ENCODE measurements around the gene RBMXL3. TPM values are rescaled to one million over a fixed set of nuclear protein-coding genes. Genes with fewer than 3 reads are reported as not detected.

RBMXL3 gene
- total RNA-seq, 1 donor: not detected

DNA sequence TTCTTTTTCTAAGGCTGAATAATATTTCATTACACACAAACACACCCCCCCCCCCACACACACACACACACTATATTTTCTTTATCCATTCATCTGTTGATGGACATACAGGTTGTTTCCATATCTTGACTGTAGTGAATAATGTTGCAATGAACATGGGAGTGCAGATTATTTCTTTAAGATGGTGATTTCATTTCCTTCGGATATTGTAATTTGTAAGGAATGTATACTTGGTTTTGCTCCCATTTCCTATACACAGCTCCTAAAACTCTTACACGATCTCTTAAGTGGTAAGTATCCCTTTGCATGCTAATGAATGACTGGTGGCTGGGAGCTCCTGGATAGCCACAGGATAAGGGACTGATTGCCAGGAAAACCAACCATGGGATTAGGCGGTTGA, 14.7 kb upstream of the RBMXL3 start:
- H3K4me1 ChIP-seq (ENCODE audit: insufficient read depth, low read length): no peaks in the 10 kb centered on the region
- no peak overlapping the region for H3K4me2 ChIP-seq (ENCODE audit: insufficient read depth, low read length)
- H3K4me3 ChIP-seq (ENCODE audit: insufficient read depth, low read length): no peak overlapping the region
- no peaks in the 10 kb centered on the region for H3K9me3 ChIP-seq (ENCODE audit: low read depth, low read length)
- H3K27ac ChIP-seq (ENCODE audit: low read depth, low read length): no peak overlapping the region
- H2AFZ ChIP-seq (ENCODE audit: low read length): no peak overlapping the region
- H3K27me3 ChIP-seq (ENCODE audit: insufficient read depth, low read length): peaks cover 2% of the 10 kb centered on the region
- DNase-seq (ENCODE audit: insufficient read length, low spot score, missing footprints): no peak
- no peaks in the 10 kb centered on the region for H4K20me1 ChIP-seq (ENCODE audit: insufficient read depth, low read length)
- H3K79me2 ChIP-seq (ENCODE audit: insufficient read depth, low read length): no peaks in the 10 kb centered on the region
- no peaks in the 10 kb centered on the region for H3K36me3 ChIP-seq (ENCODE audit: insufficient read depth, low read length)
- TF ChIP-seq, protein P1, sequence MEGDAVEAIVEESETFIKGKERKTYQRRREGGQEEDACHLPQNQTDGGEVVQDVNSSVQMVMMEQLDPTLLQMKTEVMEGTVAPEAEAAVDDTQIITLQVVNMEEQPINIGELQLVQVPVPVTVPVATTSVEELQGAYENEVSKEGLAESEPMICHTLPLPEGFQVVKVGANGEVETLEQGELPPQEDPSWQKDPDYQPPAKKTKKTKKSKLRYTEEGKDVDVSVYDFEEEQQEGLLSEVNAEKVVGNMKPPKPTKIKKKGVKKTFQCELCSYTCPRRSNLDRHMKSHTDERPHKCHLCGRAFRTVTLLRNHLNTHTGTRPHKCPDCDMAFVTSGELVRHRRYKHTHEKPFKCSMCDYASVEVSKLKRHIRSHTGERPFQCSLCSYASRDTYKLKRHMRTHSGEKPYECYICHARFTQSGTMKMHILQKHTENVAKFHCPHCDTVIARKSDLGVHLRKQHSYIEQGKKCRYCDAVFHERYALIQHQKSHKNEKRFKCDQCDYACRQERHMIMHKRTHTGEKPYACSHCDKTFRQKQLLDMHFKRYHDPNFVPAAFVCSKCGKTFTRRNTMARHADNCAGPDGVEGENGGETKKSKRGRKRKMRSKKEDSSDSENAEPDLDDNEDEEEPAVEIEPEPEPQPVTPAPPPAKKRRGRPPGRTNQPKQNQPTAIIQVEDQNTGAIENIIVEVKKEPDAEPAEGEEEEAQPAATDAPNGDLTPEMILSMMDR (IDR thresholded peaks at IDR 0.05; ENCODE audit: extremely low read depth, low read depth, low read length): no peak

DNA sequence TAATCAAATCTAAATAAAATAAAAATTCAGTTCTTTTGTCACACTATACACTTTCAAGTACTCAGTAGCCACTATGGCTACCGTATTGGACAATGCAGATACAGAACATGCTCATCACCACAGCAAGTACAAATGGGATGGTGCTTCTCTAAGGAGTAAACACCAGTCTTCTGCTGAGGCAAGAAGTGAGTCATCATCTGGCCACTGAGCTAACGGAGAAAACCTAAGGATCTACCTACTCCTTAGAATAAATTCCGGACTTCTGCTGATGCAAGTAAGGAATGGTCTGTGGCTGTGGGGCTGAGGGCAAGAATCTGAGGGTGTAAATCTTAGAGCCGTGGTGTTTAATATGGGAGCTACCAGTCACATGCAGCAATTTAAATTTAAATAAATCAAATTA, 11.3 kb upstream of the RBMXL3 start:
- no peak overlapping the region for H3K4me3 ChIP-seq (ENCODE audit: insufficient read depth, low read length)
- no peak for DNase-seq (ENCODE audit: insufficient read length, low spot score, missing footprints)

DNA sequence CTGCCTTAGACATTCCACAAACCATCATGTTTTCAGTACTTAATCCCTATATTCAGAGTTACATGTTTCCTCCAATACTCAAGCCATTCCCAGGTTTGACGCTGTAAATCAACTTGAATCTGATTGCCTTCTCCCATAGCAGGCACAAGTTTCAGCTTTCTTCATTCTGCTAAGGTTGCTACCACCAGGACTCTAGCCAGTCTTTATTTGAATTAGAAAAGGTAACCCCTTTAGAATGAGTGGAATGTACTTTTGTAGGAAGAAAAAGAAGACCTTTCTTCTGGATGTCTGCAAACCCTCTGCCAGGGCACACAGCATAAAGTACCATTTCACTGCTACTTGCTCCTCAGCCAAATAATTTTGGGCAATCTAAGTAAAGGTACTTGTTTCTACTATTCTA, 10.7 kb upstream of the RBMXL3 start:
- H3K36me3 ChIP-seq (ENCODE audit: insufficient read depth, low read length): no peaks in the 10 kb centered on the region
- no peak for DNase-seq (ENCODE audit: insufficient read length, low spot score, missing footprints)
- no peak overlapping the region for H3K27ac ChIP-seq (ENCODE audit: low read depth, low read length)
- H3K4me1 ChIP-seq (ENCODE audit: insufficient read depth, low read length): no peaks in the 10 kb centered on the region
- H3K4me3 ChIP-seq (ENCODE audit: insufficient read depth, low read length): no peak overlapping the region
- no peaks in the 10 kb centered on the region for H3K9me3 ChIP-seq (ENCODE audit: low read depth, low read length)
- no peaks in the 10 kb centered on the region for H3K79me2 ChIP-seq (ENCODE audit: insufficient read depth, low read length)
- no peak overlapping the region for H2AFZ ChIP-seq (ENCODE audit: low read length)
- TF ChIP-seq, protein P1 (IDR thresholded peaks at IDR 0.05; ENCODE audit: extremely low read depth, low read depth, low read length): no peak
- no peaks in the 10 kb centered on the region for H3K27me3 ChIP-seq (ENCODE audit: insufficient read depth, low read length)
- no peaks in the 10 kb centered on the region for H4K20me1 ChIP-seq (ENCODE audit: insufficient read depth, low read length)
- no peak overlapping the region for H3K4me2 ChIP-seq (ENCODE audit: insufficient read depth, low read length)

More for the DNA sequence above, 11.3 kb upstream of the RBMXL3 start:
- no peaks in the 10 kb centered on the region for H3K27me3 ChIP-seq (ENCODE audit: insufficient read depth, low read length)
- no peaks in the 10 kb centered on the region for H3K9me3 ChIP-seq (ENCODE audit: low read depth, low read length)
- no peaks in the 10 kb centered on the region for H3K79me2 ChIP-seq (ENCODE audit: insufficient read depth, low read length)
- TF ChIP-seq, protein P1 (IDR thresholded peaks at IDR 0.05; ENCODE audit: extremely low read depth, low read depth, low read length): no peak
- no peaks in the 10 kb centered on the region for H4K20me1 ChIP-seq (ENCODE audit: insufficient read depth, low read length)
- no peaks in the 10 kb centered on the region for H3K4me1 ChIP-seq (ENCODE audit: insufficient read depth, low read length)
- H3K4me2 ChIP-seq (ENCODE audit: insufficient read depth, low read length): no peak overlapping the region
- no peak overlapping the region for H2AFZ ChIP-seq (ENCODE audit: low read length)
- no peaks in the 10 kb centered on the region for H3K36me3 ChIP-seq (ENCODE audit: insufficient read depth, low read length)
- H3K27ac ChIP-seq (ENCODE audit: low read depth, low read length): no peak overlapping the region

DNA sequence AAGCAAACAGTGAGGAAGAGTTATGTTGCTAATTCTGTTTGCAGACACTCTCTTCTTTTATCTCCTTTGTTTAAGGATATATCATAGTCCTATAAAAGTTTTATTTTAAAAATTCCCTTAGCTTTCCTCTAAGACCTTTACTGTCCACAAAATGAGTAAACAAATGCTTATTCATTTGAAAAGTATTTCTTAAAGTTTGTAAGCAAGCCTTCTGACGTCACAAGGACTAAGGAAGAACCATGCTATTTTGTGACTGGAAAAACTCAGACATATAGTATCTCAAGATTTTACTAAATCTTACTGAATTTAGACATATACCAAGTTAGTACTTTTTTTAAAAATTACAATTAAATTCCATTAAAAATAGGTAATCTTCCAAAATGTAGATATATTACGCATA, 5.2 kb upstream of the RBMXL3 start:
- no peaks in the 10 kb centered on the region for H3K9me3 ChIP-seq (ENCODE audit: low read depth, low read length)
- H3K4me3 ChIP-seq (ENCODE audit: insufficient read depth, low read length): no peak overlapping the region
- TF ChIP-seq, protein P1 (IDR thresholded peaks at IDR 0.05; ENCODE audit: extremely low read depth, low read depth, low read length): no peak
- no peaks in the 10 kb centered on the region for H3K79me2 ChIP-seq (ENCODE audit: insufficient read depth, low read length)
- no peak overlapping the region for H2AFZ ChIP-seq (ENCODE audit: low read length)
- H3K4me2 ChIP-seq (ENCODE audit: insufficient read depth, low read length): no peak overlapping the region
- no peaks in the 10 kb centered on the region for H3K4me1 ChIP-seq (ENCODE audit: insufficient read depth, low read length)
- H3K36me3 ChIP-seq (ENCODE audit: insufficient read depth, low read length): no peaks in the 10 kb centered on the region
- H4K20me1 ChIP-seq (ENCODE audit: insufficient read depth, low read length): no peaks in the 10 kb centered on the region
- no peak for DNase-seq (ENCODE audit: insufficient read length, low spot score, missing footprints)
- H3K27ac ChIP-seq (ENCODE audit: low read depth, low read length): no peak overlapping the region
- no peaks in the 10 kb centered on the region for H3K27me3 ChIP-seq (ENCODE audit: insufficient read depth, low read length)
